Coronary artery (tissue), 2 donors: ENCODE results near the gene WASF2.
"Not testable (repeated sequence)": the region's sequence is repeated elsewhere in the genome, so short reads cannot be mapped to it uniquely, and the experiment has no call there.

Source experiments
- DNase-seq: peaks from one replicate; pipeline ENCODE4 v3.0.0-alpha.2; 2017; ENCODE audit warnings: low spot score
- H3K27ac ChIP-seq, 2 donors: fragments of 200-600 bp; sonication (generic); one replicate each; pipeline ENCODE4 v1.5.1; 2016 to 2019
- H3K4me3 ChIP-seq: fragments of 200-600 bp; sonication (generic); 2 replicates; pipeline ENCODE4 v1.5.1; 2016; ENCODE audit warnings: mild to moderate bottlenecking, moderate library complexity
- TF ChIP-seq, protein P1 (sequence below): fragments of 200-600 bp; sonication (generic); IDR thresholded peaks from one replicate; pipeline ENCODE4 v1.5.1; 2019; ENCODE audit warnings: antibody characterized with exemption

The WASF2 gene

GRCh38 chr1:27438621-27439061, 51.3 kb downstream of the WASF2 start:
- Histone ChIP-seq H3K4me3 (no peak overlapping the region), H3K27ac (peak overlapping the region in 1 of 2 donors; percentile 50)
- no peak for DNase-seq
- TF ChIP-seq, protein P1, sequence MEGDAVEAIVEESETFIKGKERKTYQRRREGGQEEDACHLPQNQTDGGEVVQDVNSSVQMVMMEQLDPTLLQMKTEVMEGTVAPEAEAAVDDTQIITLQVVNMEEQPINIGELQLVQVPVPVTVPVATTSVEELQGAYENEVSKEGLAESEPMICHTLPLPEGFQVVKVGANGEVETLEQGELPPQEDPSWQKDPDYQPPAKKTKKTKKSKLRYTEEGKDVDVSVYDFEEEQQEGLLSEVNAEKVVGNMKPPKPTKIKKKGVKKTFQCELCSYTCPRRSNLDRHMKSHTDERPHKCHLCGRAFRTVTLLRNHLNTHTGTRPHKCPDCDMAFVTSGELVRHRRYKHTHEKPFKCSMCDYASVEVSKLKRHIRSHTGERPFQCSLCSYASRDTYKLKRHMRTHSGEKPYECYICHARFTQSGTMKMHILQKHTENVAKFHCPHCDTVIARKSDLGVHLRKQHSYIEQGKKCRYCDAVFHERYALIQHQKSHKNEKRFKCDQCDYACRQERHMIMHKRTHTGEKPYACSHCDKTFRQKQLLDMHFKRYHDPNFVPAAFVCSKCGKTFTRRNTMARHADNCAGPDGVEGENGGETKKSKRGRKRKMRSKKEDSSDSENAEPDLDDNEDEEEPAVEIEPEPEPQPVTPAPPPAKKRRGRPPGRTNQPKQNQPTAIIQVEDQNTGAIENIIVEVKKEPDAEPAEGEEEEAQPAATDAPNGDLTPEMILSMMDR: no peak

- no peak for DNase-seq
- TF ChIP-seq, protein P1: no peak
- Histone ChIP-seq H3K27ac (peak overlapping the region; percentile 60 to 76), H3K4me3 (peak overlapping the region; percentile 25)
These were observed 53.5 kb downstream of the WASF2 start for GRCh38 chr1:27436204-27437159.

DNA sequence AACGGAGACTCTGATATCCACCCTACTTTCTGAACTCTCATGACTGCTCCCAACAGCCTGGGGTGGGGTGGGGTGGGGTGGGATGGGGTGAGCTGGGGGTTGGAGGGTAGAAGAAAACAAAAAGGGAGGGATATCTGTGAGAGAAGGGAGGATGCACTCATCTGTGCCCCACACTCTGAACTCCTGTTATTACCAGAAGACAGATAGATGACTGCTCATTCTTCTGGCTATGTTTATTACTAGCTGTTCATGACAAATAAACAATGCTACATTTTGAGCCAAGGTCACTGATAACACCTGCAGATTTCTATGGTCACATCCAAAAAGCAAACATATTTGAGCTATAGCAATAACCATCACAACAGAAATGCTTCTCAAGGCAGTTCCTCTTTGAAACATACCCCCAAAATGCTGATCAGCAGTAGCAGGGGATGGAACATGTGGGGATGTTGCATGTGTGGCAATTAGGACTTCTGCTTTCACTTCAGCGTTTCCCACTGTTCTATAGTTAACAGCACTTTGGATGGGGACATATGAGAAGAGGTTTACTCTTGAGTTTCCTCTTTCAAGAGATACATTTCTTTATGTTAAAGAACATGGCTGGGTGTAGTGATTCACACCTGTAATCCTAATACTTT, 54.3 kb downstream of the WASF2 start:
- no peak for DNase-seq
- H3K27ac ChIP-seq: peak overlapping the region; percentile 60 to 76

DNA sequence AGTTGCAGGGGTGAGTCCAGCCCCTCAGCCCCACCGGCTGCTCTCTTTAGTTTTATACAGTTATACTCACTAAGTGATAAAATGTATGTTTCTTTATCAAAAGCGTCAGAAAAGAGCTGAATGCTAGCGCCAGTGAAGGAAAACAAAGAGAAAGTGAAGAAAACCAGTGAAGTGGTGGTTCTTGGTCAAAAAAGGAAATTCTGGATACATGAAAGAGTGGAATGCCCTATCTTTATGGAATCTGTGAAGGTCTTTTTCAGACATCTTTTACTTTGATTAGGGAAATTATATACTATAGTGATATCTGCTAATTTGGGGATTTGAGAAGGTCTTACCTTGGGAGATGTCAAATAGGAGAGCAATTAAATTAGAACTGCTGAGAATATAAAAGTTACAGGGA, 56.3 kb downstream of the WASF2 start:
- TF ChIP-seq, protein P1: no peak
- no peak overlapping the region for H3K4me3 ChIP-seq
- no peak for DNase-seq
- H3K27ac ChIP-seq: peak overlapping the region; percentile 60 to 76

More for the DNA sequence above, 54.3 kb downstream of the WASF2 start:
- peak overlapping the region; percentile 25 for H3K4me3 ChIP-seq
- TF ChIP-seq, protein P1: no peak

- DNase-seq, H3K4me3 ChIP-seq: not testable (repeated sequence)
- peak overlapping the region in 1 of 2 donors; percentile 76 for H3K27ac ChIP-seq
These were observed 57.2 kb downstream of the WASF2 start for GRCh38 chr1:27432725-27433124.

- Histone ChIP-seq H3K4me3 (peak overlapping the region; percentile 35), H3K27ac (peak overlapping the region; percentile 88 to 90)
- TF ChIP-seq, protein P1: no peak
- DNase-seq: no peak
These were observed 58.4 kb downstream of the WASF2 start for GRCh38 chr1:27431601-27431940.

GRCh38 chr1:27430903-27431600, 58.9 kb downstream of the WASF2 start:
- no peak for DNase-seq
- TF ChIP-seq, protein P1: no peak

More at GRCh38 chr1:27430903-27431600, 58.9 kb downstream of the WASF2 start:
- peak overlapping the region; percentile 35 for H3K4me3 ChIP-seq
- H3K27ac ChIP-seq: peak overlapping the region; percentile 88 to 90
